SK-N-MC (cell line): Measurements from ENCODE around the gene GID4.

Experiments used
- DNase-seq: peaks from one replicate; pipeline ENCODE4 v3.0.0-alpha.2; 2011; ENCODE audit warnings: low read depth, low spot score
- H3K27ac ChIP-seq: fragments of 200-600 bp; sonication (generic); 2 replicates; pipeline ENCODE4 v1.5.1; 2016; ENCODE audit warnings: mixed run types
- H3K36me3 ChIP-seq: fragments of 200-600 bp; sonication (generic); 2 replicates; pipeline ENCODE4 v1.6.1; 2017; ENCODE audit warnings: antibody characterized with exemption, low read length, mixed read lengths; ENCODE audit not compliant: insufficient read depth
- H3K4me3 ChIP-seq: fragments of 200-600 bp; sonication (generic); 2 replicates; pipeline ENCODE4 v1.5.1; 2016
- H3K9ac ChIP-seq: fragments of 200-600 bp; sonication (generic); 2 replicates; pipeline ENCODE4 v1.8.0; 2017; ENCODE audit warnings: mixed run types, mixed read lengths; ENCODE audit not compliant: insufficient read length
- H3K9me3 ChIP-seq: fragments of 200-600 bp; sonication (generic); 2 replicates; pipeline ENCODE4 v1.6.1; 2017; ENCODE audit warnings: low read depth, mild to moderate bottlenecking, antibody characterized with exemption, low read length, moderate library complexity, mixed read lengths
- EZH2 ChIP-seq: fragments of 200-600 bp; sonication (generic); IDR thresholded peaks from one replicate; pipeline ENCODE4 v1.6.1; 2017; ENCODE audit warnings: antibody characterized with exemption
- FOXP2 ChIP-seq: optimal IDR thresholded peaks from 2 replicates; pipeline ENCODE3; 2011; ENCODE audit warnings: mild to moderate bottlenecking, moderate library complexity; ENCODE audit not compliant: insufficient read depth; ENCODE audit errors: extremely low read length, control extremely low read depth
- POLR2AphosphoS5 ChIP-seq: IDR thresholded peaks from 2 replicates; pipeline ENCODE4 v1.6.1; 2012; ENCODE audit warnings: mild to moderate bottlenecking, low read depth, low read length, borderline replicate concordance

GID4 gene

GRCh38 chr17:18009609-18010420, 29.4 kb upstream of the GID4 start:
- no peak for TF ChIP-seq EZH2
- no peak for TF ChIP-seq FOXP2
- no peak for TF ChIP-seq POLR2AphosphoS5
- Histone ChIP-seq H3K36me3 (no peaks in the 10 kb centered on the region), H3K9me3 (no peaks in the 10 kb centered on the region), H3K9ac (no peak overlapping the region), H3K4me3 (no peak overlapping the region), H3K27ac (no peak overlapping the region)
- no peak for DNase-seq

- Histone ChIP-seq H3K27ac (no peak overlapping the region), H3K4me3 (no peak overlapping the region), H3K9ac (no peak overlapping the region), H3K36me3 (no peaks in the 10 kb centered on the region), H3K9me3 (no peaks in the 10 kb centered on the region)
- TF ChIP-seq EZH2, result no peak
- DNase-seq, result no peak
Observed at GRCh38 chr17:18011286-18011685, 27.9 kb upstream of the GID4 start.

GRCh38 chr17:18014006-18014405, 25.2 kb upstream of the GID4 start:
- H3K4me3 ChIP-seq, result no peak overlapping the region
- no peak overlapping the region for H3K27ac ChIP-seq
- no peaks in the 10 kb centered on the region for H3K36me3 ChIP-seq
- H3K9ac ChIP-seq, result no peak overlapping the region
- TF ChIP-seq EZH2 (no peak), POLR2AphosphoS5 (no peak), FOXP2 (no peak)
- no peak for DNase-seq
- H3K9me3 ChIP-seq, result no peaks in the 10 kb centered on the region

- TF ChIP-seq FOXP2 (no peak), POLR2AphosphoS5 (no peak), EZH2 (no peak)
- no peaks in the 10 kb centered on the region for H3K9me3 ChIP-seq
- no peak for DNase-seq
- H3K36me3 ChIP-seq, result no peaks in the 10 kb centered on the region
- no peak overlapping the region for H3K9ac ChIP-seq
- no peak overlapping the region for H3K4me3 ChIP-seq
- no peak overlapping the region for H3K27ac ChIP-seq
Observed at GRCh38 chr17:18015593-18015992, 23.6 kb upstream of the GID4 start.

- no peaks in the 10 kb centered on the region for H3K36me3 ChIP-seq
- no peak for TF ChIP-seq FOXP2
- no peak for TF ChIP-seq EZH2
- no peak for TF ChIP-seq POLR2AphosphoS5
- DNase-seq, result no peak
- H3K4me3 ChIP-seq, result no peak overlapping the region
- no peak overlapping the region for H3K9ac ChIP-seq
- no peak overlapping the region for H3K27ac ChIP-seq
- H3K9me3 ChIP-seq, result no peaks in the 10 kb centered on the region
Observed at GRCh38 chr17:18016426-18016825, 22.8 kb upstream of the GID4 start.

- no peak for TF ChIP-seq POLR2AphosphoS5
- DNase-seq, result no peak
- no peaks in the 10 kb centered on the region for H3K36me3 ChIP-seq
- no peak overlapping the region for H3K9ac ChIP-seq
- no peaks in the 10 kb centered on the region for H3K9me3 ChIP-seq
- no peak overlapping the region for H3K27ac ChIP-seq
- no peak overlapping the region for H3K4me3 ChIP-seq
Observed at GRCh38 chr17:18017958-18018357, 21.2 kb upstream of the GID4 start.

GRCh38 chr17:18018411-18018921, 20.7 kb upstream of the GID4 start:
- Histone ChIP-seq H3K4me3 (no peak overlapping the region), H3K36me3 (no peaks in the 10 kb centered on the region), H3K9ac (no peak overlapping the region), H3K27ac (no peak overlapping the region), H3K9me3 (no peaks in the 10 kb centered on the region)
- no peak for TF ChIP-seq POLR2AphosphoS5
- no peak for TF ChIP-seq EZH2
- no peak for TF ChIP-seq FOXP2
- no peak for DNase-seq

GRCh38 chr17:18019838-18020154, 19.4 kb upstream of the GID4 start:
- no peak overlapping the region for H3K4me3 ChIP-seq
- no peak for TF ChIP-seq EZH2
- TF ChIP-seq POLR2AphosphoS5, result no peak
- no peak for TF ChIP-seq FOXP2
- no peak overlapping the region for H3K9ac ChIP-seq
- H3K36me3 ChIP-seq, result no peaks in the 10 kb centered on the region
- no peaks in the 10 kb centered on the region for H3K9me3 ChIP-seq
- H3K27ac ChIP-seq, result no peak overlapping the region
- DNase-seq, result no peak

- Histone ChIP-seq H3K9me3 (no peaks in the 10 kb centered on the region), H3K4me3 (no peak overlapping the region), H3K27ac (no peak overlapping the region), H3K36me3 (no peaks in the 10 kb centered on the region), H3K9ac (no peak overlapping the region)
- TF ChIP-seq EZH2 (no peak), FOXP2 (no peak), POLR2AphosphoS5 (no peak)
- DNase-seq, result no peak
Observed at GRCh38 chr17:18020971-18021370, 18.2 kb upstream of the GID4 start.
